ENCODE results near the gene TSPAN4.

Gene TSPAN4

DNA sequence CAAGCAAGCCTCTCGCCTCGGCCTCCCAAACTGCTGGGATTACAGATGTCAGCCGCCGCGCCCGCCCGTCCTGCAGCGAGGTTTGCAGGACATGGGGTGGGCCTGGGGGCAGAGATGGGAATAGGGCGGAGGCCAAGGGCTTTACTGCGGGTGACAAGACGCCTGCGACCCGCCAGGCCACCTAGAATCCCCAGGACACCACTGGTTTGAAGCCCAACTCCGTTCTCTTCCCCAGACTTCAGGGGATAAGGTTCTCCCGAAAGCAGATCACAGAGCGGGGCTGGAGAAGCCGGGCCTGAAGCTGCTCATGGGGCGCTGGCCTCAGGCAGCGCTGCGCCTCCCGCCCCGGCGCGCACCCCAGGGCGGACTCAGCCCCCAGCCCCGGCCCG lies 677 bp upstream of the TSPAN4 start:
- no peak for DNase-seq
- Histone ChIP-seq H3K36me3 (peaks cover 16% of the 10 kb centered on the region), H3K27me3 (no peaks in the 10 kb centered on the region), H3K9me3 (no peaks in the 10 kb centered on the region), H3K4me3 (ENCODE audit: low read depth, low read length) (peak overlapping the region; percentile 77), H3K4me1 (peaks cover 3% of the 10 kb centered on the region)
- TF ChIP-seq, protein P1, sequence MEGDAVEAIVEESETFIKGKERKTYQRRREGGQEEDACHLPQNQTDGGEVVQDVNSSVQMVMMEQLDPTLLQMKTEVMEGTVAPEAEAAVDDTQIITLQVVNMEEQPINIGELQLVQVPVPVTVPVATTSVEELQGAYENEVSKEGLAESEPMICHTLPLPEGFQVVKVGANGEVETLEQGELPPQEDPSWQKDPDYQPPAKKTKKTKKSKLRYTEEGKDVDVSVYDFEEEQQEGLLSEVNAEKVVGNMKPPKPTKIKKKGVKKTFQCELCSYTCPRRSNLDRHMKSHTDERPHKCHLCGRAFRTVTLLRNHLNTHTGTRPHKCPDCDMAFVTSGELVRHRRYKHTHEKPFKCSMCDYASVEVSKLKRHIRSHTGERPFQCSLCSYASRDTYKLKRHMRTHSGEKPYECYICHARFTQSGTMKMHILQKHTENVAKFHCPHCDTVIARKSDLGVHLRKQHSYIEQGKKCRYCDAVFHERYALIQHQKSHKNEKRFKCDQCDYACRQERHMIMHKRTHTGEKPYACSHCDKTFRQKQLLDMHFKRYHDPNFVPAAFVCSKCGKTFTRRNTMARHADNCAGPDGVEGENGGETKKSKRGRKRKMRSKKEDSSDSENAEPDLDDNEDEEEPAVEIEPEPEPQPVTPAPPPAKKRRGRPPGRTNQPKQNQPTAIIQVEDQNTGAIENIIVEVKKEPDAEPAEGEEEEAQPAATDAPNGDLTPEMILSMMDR (IDR thresholded peaks at IDR 0.05; ENCODE audit: low read depth, low read length) = no peak

DNA sequence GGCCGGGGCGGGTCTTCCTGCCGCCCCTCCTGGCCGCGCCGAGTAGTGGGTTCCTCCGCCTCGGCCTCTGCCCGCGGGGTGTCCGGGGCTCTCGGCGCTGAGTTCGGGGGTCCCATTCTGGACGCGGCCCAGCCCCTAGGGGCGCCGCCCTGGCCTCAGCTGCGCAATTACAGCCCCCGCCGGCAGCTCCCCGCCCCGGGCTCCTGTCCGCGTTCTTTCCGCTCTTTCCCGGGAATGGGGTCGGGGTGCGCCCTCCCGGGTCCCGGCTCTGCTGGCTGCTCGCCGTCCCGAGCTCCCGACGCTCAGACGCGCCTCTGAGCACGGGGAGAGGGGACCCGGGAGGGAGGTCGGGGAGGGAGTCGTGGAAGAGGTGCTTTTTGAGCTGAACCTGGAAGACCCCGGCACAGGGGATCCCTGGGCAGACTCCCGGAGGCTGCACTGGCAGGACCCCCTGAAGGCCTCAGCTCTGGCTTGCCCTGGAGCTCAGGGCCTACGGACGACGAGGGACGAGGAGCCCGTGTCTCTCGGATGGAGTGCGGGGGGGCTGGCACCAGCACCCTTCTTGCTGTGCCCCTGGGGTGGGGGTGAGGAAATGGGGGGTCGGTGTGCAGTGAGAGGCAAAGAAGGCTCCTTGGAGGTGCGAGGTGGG lies 558 bp downstream of the TSPAN4 start:
- TF ChIP-seq, protein P1 (IDR thresholded peaks at IDR 0.05; ENCODE audit: low read depth, low read length) = no peak
- DNase-seq = no peak
- peaks cover 3% of the 10 kb centered on the region for H3K4me1 ChIP-seq
- peaks cover 16% of the 10 kb centered on the region for H3K36me3 ChIP-seq
- no peaks in the 10 kb centered on the region for H3K27me3 ChIP-seq
- peak overlapping the region; percentile 77 for H3K4me3 ChIP-seq (ENCODE audit: low read depth, low read length)
- H3K9me3 ChIP-seq = no peaks in the 10 kb centered on the region

DNA sequence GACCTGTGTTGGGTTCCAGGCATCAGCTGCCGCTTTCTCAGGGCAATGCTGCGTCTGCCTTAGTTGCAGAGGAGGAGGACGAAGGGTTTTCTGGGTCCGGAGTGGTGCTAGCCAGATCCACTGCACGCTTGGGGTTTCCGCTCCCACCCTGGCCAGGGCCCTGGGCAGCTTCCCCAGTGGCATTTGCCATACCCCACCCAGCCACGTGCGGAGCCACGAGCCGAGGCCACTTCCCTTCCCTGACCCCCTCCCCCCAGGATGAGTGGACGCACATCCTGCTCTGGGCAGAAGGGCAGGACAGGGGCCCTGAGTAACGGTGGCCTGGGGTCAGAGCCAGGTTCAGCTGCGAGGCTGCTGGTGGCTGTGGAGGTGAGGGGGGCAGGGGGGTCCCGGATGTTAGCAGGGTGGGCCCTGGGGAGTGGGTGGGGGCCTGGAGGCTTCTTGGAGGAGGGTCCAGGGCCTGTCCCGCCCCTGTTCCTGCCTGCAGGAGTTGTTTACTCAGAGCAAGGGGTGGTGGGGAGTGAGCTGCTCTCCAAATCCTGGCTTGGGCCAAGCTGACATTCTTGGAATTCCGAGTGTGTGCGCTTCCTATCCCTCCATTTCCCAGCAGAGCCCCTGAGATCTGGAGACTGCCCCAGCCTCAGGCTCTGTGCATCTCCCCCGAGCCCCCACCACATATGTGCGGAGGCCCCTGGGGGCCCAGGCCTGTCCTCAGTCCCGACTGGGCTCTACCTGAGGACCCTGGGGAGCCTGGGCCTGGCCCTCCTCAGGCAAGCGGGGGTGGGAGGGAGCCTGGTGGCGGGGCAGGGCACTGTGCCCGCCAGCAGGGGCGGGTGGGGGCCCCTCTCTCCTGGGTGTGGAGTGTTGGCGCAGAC lies 1.4 kb downstream of the TSPAN4 start:
- no peak for DNase-seq
- H3K4me3 ChIP-seq (ENCODE audit: low read depth, low read length) = peak overlapping the region; percentile 77
- H3K36me3 ChIP-seq = peaks cover 9% of the 10 kb centered on the region
- H3K27me3 ChIP-seq = no peaks in the 10 kb centered on the region
- peaks cover 8% of the 10 kb centered on the region for H3K4me1 ChIP-seq
- H3K9me3 ChIP-seq = no peaks in the 10 kb centered on the region
- TF ChIP-seq, protein P1 (IDR thresholded peaks at IDR 0.05; ENCODE audit: low read depth, low read length) = no peak

DNA sequence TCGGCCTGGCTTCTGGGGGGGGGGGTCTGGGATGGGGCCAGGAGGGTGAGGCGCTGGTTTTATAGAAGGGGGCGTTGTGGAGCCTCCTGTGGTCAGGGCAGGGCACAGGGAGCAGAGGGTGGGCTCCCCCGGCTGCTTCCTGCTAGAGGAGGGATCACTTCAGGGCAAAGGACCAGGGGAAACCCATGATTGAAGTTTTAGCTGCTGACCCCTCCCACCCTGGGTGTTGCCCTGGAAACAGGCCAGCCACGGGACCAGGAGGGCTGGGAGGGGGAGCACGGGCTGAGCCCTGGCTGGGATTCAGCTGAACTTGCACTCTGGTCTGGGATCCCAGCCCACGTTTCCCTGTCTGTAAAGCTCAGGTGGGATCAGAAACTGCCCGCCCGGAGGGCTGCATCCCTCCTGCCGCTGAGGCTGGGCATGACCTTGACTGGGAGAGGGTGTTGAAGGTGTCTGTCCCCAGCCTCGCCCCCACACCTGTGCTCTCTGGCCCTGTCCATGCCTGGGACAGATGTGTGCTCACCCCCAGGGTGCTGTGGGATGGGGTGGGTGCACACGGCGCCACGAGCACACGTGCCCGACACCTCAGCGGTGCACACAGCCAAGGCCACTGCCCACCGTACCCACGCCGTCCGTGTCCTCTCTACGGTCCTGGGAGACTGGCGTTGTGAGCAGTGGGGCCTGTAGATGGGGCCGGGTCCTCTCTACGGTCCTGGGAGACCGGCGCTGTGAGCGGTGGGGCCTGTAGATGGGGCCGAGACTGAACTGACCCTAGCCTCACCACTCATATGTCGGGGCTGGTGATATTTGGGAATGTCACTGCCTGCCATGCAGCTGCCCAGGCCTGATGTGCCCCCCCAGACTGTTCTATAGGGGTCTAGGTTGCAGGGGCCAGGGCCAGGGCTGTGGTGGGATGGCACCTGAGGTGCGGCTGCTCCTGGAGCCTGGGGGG lies 2.3 kb downstream of the TSPAN4 start:
- DNase-seq = peak; percentile 74
- no peak overlapping the region; the same call in 1 of the 2 replicates for H3K4me3 ChIP-seq (ENCODE audit: low read depth, low read length)

DNA sequence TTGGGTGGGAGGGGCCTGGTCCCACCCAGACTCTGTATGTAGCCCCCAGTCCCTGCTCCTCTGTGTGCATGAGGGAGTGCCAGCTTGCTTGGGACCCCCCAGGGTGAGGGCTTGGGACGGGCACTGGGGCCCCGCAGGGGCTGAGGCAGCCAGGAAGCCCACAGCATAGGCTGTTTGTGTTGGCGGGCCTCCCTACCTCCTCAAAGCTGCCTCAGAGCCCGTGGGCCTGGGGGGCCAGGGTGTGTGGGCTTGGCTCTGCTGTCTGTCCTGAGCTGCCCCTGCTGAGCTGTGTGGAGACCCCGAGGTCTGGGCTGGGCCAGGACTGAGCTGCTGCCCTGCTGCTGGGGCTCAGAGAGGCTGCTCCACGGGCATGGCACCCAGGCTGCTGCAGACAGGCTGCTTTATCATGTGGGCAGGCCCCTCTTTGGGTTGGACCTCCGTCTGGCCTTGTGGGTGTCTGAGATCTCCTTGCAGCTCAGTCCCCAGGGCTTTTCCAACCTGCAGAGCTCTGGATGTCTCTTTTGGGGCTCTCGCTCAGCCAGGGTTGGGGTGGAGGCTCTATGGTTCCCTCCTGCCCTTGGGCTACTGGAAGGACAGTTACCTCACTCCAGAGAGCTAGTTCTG lies 3.3 kb downstream of the TSPAN4 start:
- no peak for DNase-seq
- Histone ChIP-seq H3K36me3 (no peaks in the 10 kb centered on the region), H3K27me3 (no peaks in the 10 kb centered on the region; the same call in 1 of the 2 replicates), H3K4me3 (ENCODE audit: low read depth, low read length) (no peak overlapping the region), H3K4me1 (peaks cover 8% of the 10 kb centered on the region), H3K9me3 (no peaks in the 10 kb centered on the region)
- TF ChIP-seq, protein P1 (IDR thresholded peaks at IDR 0.05; ENCODE audit: low read depth, low read length) = no peak

More for the DNA sequence above, 2.3 kb downstream of the TSPAN4 start:
- Histone ChIP-seq H3K9me3 (no peaks in the 10 kb centered on the region), H3K36me3 (peaks cover 2% of the 10 kb centered on the region), H3K4me1 (peaks cover 8% of the 10 kb centered on the region), H3K27me3 (no peaks in the 10 kb centered on the region)
- TF ChIP-seq, protein P1 (IDR thresholded peaks at IDR 0.05; ENCODE audit: low read depth, low read length) = no peak

Measured in BE2C (cell line).